Ishikawa (cell line): ENCODE data around the gene CORO7.

Experiments
- CEBPB ChIP-seq: IDR thresholded peaks from 2 replicates; pipeline ENCODE4 v1.6.1; 2012
- CREB1 ChIP-seq: IDR thresholded peaks from 2 replicates; pipeline ENCODE4 v1.6.1; 2012; ENCODE audit warnings: low read depth
- EGR1 ChIP-seq: IDR thresholded peaks from 2 replicates; pipeline ENCODE4 v1.6.1; 2012
- EP300 ChIP-seq: IDR thresholded peaks from 2 replicates; pipeline ENCODE4 v1.6.1; 2012; ENCODE audit warnings: borderline replicate concordance
- FOXM1 ChIP-seq: IDR thresholded peaks from 2 replicates; pipeline ENCODE4 v1.6.1; 2012; ENCODE audit warnings: low read depth, borderline replicate concordance
- MAX ChIP-seq: IDR thresholded peaks from 2 replicates; pipeline ENCODE4 v1.6.1; 2012
- NFIC ChIP-seq: IDR thresholded peaks from 2 replicates; pipeline ENCODE4 v1.6.1; 2012
- RAD21 ChIP-seq: IDR thresholded peaks from 2 replicates; pipeline ENCODE4 v1.6.1; 2012; ENCODE audit warnings: low read depth
- REST ChIP-seq: IDR thresholded peaks from 2 replicates; pipeline ENCODE4 v1.6.1; 2012; ENCODE audit warnings: low read depth, mild to moderate bottlenecking
- TAF1 ChIP-seq: IDR thresholded peaks from 2 replicates; pipeline ENCODE4 v1.6.1; 2012; ENCODE audit warnings: low read depth, mild to moderate bottlenecking
- TCF12 ChIP-seq: IDR thresholded peaks from 2 replicates; pipeline ENCODE4 v1.6.1; 2012; ENCODE audit warnings: low read depth
- TEAD4 ChIP-seq: IDR thresholded peaks from 2 replicates; pipeline ENCODE4 v1.6.1; 2012
- USF1 ChIP-seq: IDR thresholded peaks from 2 replicates; pipeline ENCODE4 v1.6.1; 2012
- YY1 ChIP-seq: IDR thresholded peaks from 2 replicates; pipeline ENCODE4 v1.6.1; 2012; ENCODE audit warnings: low read depth
- ZBTB7A ChIP-seq: IDR thresholded peaks from 2 replicates; pipeline ENCODE4 v1.6.1; 2012; ENCODE audit warnings: low read depth

Gene CORO7

GRCh38 chr16:4410335-4411075 lies 5.9 kb downstream of the CORO7 start:
- no peak for TF ChIP-seq TAF1
- no peak for TF ChIP-seq USF1
- TF ChIP-seq EP300, result no peak
- TF ChIP-seq CEBPB, result no peak
- TF ChIP-seq EGR1, result no peak

GRCh38 chr16:4409081-4409932 lies 7.1 kb downstream of the CORO7 start:
- TF ChIP-seq FOXM1 (no peak), TCF12 (peak; percentile 59), ZBTB7A (no peak), CREB1 (no peak), REST (no peak), TEAD4 (peak; percentile 82), USF1 (no peak), CEBPB (no peak), YY1 (no peak), RAD21 (peak; percentile 24; the same call in 1 of the 2 replicates), NFIC (peak; percentile 59; the same call in 1 of the 2 replicates)

- TF ChIP-seq YY1, result no peak
- TF ChIP-seq FOXM1, result no peak
- no peak for TF ChIP-seq EP300
- TF ChIP-seq NFIC, result no peak
- TF ChIP-seq RAD21, result no peak
- no peak for TF ChIP-seq USF1
- no peak for TF ChIP-seq TCF12
- TF ChIP-seq CREB1, result no peak
These were observed 8.1 kb downstream of the CORO7 start for GRCh38 chr16:4408323-4408690.

GRCh38 chr16:4407543-4408322 lies 8.7 kb downstream of the CORO7 start:
- TF ChIP-seq FOXM1, result no peak

GRCh38 chr16:4404967-4405696 lies 11.3 kb downstream of the CORO7 start:
- TF ChIP-seq MAX, result no peak
- TF ChIP-seq EGR1, result no peak
- no peak for TF ChIP-seq FOXM1
- TF ChIP-seq CREB1, result no peak
- TF ChIP-seq REST, result no peak
- TF ChIP-seq TCF12, result no peak
- TF ChIP-seq ZBTB7A, result no peak
- TF ChIP-seq USF1, result no peak
- no peak for TF ChIP-seq RAD21
- TF ChIP-seq YY1, result no peak
